GM18873 (cell line): ENCODE measurements around the gene COX6A2.
"Not testable (repeated sequence)": the region's sequence is repeated elsewhere in the genome, so short reads cannot be mapped to it uniquely, and the experiment has no call there.

Experiments
- ATAC-seq: cut with Tn5 transposase; IDR thresholded peaks from one replicate; pipeline ENCODE4 v1.9.1; 2021; ENCODE audit warnings: mild to moderate bottlenecking, moderate library complexity, moderate number of reproducible peaks; ENCODE audit not compliant: unreplicated experiment, low FRiP score

COX6A2 gene

DNA sequence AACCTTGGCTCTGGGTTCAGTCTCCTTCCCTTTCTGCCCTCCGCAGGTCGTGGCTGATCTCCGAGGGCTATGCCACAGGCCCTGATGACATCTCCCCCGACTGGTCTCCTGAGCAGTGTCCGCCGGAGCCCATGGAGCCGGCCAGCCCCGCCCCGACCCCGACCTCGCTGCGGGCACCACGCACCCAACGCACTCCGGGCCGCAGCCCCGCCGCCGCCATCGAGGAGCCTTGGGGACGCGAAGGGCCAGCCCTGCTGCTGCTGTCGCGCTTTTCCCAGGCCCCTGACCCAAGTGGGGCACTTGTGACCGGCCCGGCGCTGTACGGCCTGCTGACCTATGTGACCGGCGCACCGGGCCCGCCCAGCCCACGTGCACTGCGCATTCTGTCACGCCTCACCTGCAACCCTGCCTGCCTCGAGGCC, 36.2 kb upstream of the COX6A2 start:
- ATAC-seq, result no peak

DNA sequence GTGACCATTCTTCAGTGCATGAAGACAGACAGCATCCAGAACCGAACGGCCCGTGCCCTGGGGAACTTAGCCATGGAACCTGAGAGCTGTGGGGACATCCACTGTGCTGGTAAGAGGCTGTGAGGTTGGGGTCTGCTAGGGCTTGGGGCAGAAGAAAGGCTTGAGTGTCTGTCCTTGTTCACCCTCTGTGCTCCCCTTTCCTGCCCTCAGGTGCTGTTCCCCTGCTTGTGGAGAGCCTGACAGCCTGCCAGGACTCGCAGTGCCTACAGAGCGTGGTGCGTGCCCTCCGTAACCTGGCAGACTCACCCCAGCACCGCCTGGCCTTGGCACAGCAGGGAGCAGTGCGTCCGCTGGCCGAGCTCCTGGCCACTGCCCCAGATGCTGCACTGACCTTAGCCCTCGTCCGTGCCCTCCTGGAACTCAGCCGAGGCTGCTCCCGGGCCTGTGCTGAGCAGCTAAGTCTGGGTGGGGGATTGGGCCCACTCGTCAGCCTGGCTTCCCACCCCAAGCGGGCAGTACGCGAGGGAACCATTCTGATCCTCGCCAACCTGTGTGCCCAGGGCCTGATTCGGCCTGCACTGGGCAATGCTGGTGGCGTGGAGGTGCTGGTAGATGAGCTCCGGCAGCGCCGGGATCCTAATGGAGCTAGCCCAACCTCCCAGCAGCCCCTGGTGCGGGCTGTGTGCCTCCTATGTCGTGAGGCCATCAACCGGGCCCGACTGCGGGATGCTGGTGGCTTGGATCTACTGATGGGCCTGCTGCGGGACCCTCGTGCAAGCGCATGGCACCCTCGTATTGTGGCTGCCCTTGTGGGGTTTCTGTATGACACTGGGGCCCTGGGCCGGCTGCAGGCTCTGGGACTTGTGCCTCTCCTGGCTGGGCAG, 34.0 kb upstream of the COX6A2 start:
- no peak for ATAC-seq

DNA sequence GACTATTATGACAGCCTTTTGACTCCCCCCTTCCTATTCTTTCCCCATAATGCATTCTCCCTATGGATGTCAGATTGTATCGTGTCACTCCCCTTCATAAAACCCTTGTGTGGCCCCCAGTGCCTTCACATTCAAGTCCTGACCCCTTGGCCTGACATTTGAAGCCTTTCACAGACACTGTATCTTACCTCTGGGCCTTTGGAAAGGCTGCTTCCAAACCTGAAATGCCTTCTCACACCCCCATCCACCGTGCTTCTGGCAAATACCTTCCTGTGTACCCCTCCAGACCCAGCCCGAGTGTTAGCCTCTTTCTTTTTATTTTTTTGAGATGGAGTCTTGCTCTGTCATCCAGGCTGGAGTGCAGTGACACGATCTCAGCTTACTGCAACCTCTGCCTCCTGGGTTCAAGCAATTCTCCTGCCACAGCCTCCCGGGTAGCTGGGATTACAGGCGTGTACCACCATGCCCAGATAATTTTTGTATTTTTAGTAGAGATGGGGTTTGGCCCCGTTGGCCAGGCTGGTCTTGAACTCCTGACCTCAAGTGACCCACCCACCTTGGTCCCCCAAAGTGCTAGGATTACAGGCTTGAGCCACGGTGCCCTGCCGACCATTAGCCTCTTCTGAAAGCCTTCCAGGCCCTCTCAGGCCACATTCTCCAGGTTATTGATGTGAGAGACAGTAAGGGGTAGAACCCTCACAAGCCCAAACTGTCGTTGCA, 33.2 kb upstream of the COX6A2 start:
- no peak for ATAC-seq

DNA sequence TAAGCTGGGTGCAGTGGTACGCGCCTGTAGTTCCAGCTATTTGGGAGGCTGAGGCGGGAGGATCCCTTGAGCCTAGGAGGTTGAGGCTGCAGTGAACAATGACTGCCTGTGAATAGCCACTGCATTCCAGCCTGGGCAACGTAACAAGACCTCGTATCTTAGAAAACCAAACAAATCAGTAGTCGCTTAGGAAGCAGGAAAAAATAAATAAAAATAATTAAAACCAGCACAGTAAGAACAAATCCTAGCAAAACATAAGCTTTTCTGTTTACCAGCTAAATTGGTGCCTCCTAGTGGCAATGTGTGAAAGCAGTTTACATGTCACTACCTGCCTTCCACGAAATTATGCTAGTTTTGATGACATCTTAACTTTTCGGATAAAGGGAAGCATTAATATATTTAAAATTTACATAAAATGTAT, 32.4 kb upstream of the COX6A2 start:
- ATAC-seq, result no peak

DNA sequence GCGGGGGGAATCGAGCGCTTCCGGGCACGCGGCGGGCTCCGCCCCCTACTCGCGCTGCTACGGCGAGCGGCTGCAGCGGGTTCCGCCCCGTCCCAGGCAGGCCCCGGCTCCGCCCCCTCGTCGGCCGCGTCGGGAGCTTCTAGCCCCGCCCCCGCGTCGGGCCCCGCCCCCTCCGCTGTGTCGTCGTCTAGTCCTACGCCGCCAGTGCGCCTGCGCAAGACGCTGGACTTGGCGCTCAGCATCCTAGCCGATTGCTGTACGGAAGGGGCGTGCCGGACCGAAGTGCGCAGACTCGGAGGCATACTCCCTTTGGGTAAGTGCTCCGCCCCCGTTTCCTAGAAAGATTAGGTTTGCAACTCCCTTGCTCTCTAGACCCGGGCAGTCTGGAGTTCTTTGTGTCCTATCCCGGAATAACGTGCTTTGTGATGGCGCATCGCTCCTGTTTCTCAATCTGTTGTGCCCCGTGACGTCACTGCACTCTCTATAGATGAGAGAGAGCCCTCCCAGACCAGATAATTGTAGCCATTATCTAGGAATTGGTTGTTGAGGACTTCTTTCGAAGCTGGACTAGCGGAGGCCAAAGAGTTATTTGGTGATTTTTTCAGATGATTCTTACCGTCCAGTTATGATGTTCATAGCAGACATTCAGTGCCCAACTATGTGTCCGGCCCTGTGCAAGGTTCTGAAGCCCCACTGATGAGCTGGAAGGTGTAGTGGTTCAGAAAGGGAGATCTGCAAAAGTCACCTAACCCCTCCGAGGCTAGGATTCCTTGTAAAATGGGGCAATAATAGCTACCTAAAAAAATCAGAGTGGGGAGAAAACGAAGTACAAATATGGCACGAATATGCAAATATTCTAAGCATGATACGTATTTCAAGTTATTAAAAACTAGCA, 31.8 kb upstream of the COX6A2 start:
- peak; percentile 58 for ATAC-seq

DNA sequence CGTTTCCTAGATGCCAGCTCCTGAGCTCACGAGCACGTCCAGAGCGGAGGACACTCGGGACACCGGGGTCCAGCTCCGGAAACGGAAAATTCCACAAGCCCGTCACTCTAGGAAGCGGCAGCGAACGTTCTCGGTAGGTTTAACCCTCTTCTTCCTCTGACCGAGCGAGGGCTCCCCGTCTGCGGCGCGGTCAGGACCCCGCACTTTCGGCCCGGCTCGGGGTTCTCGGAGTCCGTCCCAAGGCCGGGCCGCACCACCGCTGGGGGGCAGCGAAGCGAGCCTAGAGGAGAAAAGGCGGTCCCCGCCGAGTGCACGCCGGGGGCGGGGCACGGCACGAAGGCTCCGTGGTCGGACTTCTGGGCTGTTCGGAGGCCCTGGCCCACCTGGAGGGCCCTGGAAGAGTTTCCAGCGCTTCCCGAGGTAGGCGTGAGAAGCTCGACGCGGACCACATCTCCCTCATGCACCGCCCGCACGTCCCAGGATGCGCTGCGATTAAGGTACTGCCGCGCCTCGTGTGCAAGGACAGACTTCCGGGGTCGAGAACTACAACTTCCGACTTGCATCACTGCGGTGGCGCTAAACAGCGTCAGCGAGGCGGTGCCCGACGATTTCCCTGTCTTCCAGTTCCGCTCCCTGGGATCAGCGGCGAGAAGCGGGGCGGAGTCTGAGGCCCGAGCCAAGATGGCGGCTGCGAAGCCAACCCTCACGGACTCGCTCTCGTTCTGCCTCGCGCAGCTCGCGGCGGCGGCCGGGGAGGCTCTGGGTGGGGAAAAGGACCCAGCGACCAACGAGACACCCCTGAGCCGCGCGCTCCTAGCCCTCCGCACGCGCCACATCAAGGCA, 30.9 kb upstream of the COX6A2 start, which contains the start of gene ARMC5:
Gene ARMC5, plus strand, starts transcription at position 658 of the 843 bp plus-strand sequence. Its CDS starts 24 bp downstream, at position 682.
- peak; percentile 71 for ATAC-seq

DNA sequence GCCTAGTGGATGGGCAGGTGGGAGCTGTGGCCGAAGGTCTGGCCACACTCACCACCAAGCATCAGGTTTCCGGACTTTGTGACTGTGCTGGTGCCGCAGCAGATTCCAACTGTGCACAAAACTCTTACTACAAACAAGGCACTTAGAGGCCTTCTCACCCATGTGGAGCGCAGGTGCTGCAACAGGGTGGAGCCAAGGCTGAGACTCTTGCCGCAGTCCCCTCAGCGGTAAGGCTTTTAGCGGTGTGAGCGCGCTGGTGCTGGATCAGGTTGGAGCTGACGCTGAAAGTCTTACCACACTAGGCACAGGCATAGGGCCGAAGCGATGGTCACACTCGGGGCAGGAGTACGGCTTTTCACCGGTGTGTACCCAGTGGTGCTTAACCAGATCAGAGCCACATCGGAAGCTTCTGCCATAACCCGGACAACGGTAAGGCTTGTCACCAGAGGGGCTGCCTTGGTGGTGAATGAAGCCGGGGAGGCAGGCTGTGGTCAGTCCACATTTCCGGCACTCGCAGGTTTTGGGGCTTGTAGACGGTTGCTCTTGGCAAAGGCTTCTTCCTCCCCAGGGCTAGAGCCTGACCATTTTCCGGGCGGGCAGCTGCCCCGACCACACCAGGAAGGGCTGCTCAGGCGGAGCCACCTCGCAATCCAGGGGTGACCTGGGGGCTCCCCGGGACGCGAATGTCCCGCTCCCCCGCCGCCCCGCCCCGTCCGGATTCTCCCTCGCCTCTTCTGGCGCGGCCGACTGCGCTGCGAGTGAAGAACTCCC, 30.1 kb upstream of the COX6A2 start:
- ATAC-seq, result peak; percentile 6

DNA sequence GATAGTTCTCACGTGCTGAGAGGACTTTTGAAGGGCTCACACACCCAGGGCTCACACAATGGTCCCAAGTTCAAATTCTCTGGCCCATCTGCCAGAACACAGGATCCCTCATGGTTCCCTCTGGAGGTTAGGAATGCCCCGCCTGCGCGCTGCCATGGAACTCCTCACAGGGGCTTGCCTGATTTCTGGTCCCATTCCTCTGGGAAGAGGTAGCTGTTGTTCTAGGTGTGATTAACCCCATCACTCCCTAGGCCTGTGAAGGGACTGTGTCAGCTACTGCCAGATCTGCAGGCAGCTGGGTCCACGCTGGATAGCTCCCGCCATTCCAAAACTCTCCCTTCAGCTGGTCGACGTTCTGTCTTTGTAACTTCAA, 28.8 kb upstream of the COX6A2 start:
- ATAC-seq, result no peak

DNA sequence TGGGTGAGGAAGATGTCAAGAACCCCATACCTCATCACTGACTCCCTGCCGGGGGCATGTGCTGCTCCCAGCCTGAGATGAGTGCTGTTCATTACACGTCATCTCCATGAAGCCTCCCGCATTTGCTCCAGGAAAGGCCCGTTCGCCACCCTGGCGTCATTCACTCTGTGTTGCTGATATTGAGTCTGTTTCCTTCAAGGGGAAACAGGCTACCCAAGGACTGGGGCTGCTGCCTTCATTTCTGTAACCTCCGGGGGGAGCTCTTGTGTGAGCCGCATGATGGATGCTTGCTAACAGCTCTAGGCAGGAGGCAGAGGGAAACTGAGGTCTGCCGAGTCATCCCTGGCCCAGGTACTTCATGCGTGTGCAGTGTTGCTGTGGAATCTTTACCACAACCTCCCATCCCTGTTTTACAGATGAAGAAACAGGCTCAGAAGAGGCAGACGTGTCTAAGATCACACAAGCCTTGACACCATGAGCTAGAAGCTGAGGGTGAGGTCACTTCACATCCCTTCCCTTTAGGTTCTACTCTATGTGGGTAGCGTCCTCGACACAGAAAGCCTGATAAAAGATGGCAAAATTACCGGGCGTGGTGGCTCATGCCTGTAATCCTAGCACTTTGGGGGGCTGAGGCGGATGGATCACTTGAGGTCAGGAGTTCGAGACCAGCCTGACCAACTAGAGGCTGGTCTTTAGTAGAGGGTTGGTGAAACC, 27.6 kb upstream of the COX6A2 start:
- ATAC-seq, result no peak

DNA sequence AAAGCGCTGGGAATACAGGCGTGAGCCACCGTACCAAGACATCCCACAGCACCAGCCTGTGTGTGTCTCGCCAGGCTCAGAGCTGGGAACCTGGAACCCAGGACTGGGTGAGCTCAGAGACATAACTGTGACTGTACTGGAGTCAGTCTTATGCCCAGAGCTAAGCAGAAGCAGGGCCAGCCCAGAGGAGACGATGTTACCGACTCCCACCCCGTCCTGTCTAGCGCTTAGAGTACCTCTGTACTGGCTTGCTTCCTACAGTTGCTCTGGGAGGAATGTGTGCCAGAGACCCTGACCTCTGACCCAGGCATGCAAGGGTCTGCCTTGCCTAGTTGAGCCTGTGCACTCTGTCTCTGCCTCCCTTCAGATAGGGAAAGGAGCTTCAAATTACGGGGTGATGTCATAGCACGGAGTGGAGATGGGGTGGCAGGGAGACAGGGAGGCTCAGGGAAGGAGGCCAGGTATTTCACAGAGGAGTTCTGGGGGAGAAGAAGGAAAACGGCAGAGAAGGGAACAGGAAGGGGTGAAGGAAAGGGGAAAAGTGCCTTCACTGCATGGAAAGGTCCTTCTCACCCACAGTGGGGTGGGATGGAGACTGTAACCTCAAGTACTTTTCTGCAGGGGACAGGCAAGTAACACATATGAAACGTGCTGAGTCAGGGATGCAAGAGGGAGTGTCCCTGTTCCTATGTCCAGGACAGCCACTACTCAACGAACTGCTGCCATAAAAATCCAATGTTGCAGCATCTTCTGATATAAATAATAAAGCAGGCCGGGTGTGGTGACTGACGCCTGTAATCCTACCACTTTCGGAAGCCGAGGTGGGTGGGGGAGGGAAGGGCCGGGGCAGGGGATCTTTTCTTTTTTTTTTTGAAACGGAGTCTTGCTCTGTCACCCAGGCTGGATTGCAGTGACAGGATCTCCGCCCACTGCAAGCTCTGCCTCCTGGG, 25.4 kb upstream of the COX6A2 start:
- no peak for ATAC-seq

DNA sequence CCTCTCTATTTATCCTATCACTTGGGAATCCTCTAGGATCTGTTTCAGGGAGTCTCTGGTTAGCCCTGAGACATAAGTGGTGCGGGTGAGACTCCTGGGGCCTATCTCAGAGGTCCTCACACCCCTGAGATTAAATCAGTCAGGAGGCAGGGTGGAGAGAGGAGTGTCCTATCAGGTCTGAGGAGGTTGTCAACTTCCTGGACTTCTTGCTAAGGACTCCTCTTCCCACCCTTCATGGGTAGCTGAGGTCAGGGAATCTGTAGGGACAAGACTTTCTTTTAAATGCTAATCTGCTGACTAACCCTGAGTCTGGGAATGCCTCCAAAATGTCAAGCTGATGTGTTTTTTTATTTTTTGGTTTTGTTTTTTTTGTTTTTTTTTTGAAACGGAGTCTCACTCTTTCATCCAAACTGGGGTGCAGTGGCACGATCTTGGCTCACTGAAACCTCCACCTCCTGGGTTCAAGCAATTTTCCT, 24.5 kb upstream of the COX6A2 start:
- ATAC-seq, result no peak

DNA sequence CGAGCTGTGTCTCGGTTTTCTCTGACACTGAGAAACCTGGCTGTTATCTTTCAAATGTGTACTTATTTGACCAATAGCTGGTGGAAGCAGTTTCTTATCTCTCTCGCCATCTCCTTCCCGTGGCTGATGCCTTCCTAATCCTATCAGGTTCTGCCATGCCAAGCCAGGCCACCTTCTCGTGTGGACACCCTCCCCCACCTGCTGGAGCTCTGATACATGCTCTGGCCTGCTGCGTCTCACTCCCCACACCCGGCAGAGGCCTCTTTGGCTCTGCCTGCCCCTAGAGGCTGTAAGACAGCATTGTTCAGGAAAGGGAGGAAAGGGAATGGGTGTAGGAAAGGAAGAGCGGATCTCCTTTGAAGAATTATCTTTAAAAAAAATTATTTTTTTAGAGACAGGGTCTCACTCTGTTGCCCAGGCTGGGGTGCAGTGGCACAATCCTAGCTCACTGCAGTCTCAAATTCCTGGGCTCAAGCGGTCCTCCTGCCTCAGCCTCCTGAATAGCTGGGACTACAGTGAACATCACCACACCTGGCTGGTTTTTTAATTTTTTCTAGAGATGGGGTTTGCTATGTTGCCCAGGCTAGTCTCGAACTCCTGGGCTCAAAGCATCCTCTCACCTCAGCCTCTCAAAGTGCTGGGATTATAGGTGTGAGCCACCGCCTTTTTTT, 23.7 kb upstream of the COX6A2 start:
- ATAC-seq, result no peak

DNA sequence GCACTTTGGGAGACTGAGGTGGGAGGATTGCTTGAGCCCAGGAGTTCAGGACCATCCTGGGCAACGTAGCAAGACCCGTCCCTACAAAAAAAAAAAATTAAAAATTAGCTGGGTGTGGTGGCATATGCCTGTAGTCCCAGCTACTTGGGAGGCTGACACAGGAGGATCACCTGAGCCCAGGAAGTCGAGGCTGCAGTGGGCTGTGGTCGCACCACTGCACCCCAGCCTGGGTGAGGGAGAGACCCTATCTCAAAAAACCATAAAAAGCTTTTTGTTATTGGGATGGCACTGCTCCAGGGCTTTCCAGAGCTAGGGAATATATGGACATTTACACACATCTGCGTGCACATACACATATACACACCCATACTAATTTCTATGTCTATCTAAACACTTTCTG, 23.0 kb upstream of the COX6A2 start:
- no peak for ATAC-seq

DNA sequence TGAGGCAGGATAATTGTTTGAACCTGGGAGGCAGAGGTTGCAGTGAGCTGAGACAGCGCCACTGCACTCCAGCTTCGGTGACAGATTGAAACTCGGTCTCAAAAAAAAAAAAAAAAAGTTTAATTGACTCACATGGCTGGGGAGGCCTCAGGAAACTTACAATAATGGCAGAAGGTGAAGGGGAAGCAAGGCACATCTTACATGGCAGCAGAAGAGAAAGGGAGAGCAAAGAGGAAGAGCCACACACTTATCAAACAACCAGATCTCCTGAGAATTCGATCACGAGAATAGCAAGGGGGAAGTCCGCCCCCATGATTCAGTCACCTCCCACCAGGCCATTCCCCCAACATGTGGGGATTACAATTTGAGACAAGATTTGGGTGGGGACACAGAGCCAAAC, 17.8 kb upstream of the COX6A2 start:
- not testable (repeated sequence) for ATAC-seq

DNA sequence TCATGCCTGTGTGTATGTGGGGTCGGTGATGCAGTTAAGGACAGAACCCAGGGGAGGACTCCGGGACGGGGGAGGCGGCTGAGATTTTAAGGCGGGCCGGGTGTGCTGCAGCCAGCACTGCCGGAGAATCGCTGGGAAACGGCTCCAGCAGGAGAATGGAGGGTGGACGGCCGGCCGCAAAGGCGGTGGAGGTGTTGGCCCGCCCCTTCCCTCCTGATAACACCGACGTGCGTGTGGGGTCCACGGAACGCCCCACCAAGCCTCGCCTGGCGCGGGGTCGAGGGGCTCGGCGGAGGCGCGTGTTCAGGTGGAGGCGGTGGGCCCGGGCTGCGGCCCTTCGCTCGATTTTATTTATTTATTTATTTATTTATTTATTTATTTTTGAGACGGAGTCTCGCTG, 13.8 kb upstream of the COX6A2 start:
- ATAC-seq, result no peak

DNA sequence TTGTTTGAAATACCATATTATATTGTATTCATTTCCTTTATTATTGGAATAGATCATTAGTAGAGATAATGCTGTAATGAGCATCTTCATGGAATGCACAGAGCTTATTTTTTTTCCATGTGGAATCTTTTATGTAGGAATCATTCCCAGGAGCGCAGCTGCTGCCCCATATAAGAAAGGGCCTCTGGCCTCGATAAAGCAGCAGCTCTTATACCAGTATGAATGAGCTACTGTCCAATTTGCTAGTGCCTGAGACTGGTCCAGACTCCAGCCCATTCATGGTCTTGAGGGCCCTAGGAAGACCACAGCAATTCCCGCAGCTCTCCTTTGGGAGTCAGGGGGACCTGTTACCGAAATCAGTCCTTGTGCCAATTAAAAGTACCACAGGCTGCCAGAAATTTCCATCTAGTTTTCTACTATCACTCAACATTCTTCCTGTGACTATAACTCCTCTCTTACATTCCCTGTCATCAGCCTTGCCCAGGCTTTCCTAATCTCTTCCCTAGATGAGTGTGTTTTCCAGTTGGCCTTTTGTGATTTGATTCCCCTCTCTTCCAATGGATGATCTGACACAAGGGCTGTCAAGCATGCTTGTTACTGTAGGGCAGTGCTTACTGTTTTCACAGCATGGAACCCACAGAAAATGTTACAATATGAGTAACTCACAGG, 12.5 kb upstream of the COX6A2 start:
- no peak for ATAC-seq
